IPS-18c (cell line): Measurements from ENCODE around the gene TTC28.

ENCODE experiments used
- H3K4me3 ChIP-seq: 2 replicates; pipeline ENCODE4 v1.7.0; 2013; ENCODE audit warnings: low read depth, mild to moderate bottlenecking, low read length, moderate library complexity; ENCODE audit not compliant: insufficient read depth
- H3K9me3 ChIP-seq: one replicate; pipeline ENCODE4 v1.6.1; 2013; ENCODE audit warnings: mild to moderate bottlenecking, low read length, moderate library complexity; ENCODE audit not compliant: control insufficient read depth, insufficient read depth

The TTC28 gene

GRCh38 chr22:28442711-28443525 is 236.7 kb downstream of the TTC28 start:
- H3K4me3 ChIP-seq: peak overlapping the region; percentile 68
- H3K9me3 ChIP-seq: no peaks in the 10 kb centered on the region

DNA sequence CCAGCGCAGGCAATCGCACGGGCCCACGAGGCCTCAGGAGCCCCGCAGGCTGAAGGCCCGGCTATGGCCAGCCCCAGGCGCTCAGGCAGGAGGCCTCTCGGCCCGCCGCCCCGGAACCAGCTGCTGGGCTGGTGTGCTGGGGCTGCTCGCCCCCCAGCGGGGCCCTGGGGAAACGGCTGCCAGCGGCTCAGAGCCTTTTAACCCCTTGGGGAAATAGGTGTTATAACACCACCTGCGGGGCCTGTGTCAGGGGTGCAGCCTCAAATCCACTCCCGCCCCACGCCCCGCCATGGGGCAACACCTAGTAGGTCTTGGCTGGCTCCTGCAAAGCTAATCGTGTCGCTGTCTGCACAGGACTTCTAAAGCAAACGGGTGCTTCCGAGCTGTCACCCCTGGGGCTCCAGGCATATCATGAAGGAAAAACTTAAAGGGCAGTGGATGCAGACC is 237.4 kb downstream of the TTC28 start:
- H3K4me3 ChIP-seq: peak overlapping the region; percentile 68
- H3K9me3 ChIP-seq: no peaks in the 10 kb centered on the region

GRCh38 chr22:28441720-28442263 is 237.8 kb downstream of the TTC28 start:
- Histone ChIP-seq H3K9me3 (no peaks in the 10 kb centered on the region), H3K4me3 (peak overlapping the region; percentile 68)

DNA sequence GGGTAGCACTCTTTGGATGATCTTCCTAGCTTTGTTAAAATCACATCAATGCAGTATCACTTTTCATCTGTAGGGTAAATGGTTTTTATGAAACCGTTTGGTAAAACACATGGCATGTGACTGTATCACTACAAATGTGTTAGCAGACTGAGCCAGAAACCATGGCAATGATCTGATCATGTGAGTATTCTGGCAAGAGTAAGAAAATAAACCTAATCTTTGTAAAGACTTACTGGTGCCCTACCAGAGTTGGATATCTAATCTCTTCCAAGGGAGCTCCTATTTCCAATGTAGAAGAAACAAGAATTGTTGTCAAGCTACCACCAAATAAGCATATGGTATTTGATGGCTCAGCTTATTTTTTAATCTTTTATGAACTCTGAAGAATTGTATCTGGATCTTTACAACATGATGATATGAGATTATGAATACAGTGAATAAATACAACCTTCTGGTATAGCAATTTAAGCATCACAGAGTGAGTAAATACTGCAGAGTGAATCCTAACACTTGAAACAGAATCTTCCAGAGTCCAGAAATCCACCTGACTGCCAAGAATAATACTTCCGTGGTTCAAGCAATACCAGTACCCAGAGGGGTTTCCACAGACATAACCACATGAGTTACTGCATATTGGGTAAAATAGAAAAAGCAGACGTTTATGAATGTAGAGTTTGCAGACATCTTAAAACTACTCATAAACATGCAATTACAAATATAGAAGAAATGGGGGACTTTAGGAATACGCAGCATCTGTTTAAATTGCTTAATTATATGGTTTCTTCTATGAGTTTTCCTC is 238.8 kb downstream of the TTC28 start:
- no peaks in the 10 kb centered on the region for H3K9me3 ChIP-seq
- no peak overlapping the region for H3K4me3 ChIP-seq

DNA sequence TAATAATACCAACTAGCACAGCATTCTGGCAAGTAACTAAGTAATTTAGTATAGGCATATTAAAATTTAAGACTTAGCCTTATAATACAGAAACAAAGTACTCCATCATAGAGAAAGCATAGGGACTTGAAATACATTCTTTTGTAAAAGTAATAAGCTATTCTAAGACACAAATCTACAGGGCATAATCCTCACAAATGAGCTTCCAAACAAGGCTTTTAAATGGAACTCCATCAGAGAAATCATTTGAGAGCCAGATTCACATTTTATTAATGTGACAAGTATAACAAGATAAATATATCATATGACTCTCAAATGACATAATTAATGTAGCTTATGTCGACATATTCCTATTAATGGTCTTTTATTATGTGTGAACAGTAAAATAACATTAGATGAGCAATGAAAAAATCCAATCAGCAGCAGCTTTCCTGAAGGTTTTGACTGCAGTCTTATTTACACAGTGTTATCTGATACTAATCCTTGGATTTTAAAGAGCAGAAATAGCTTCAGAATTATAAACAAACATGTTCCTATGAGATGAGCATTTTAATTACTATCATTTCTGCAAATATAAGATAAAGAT is 241.4 kb downstream of the TTC28 start:
- H3K9me3 ChIP-seq: no peaks in the 10 kb centered on the region
- H3K4me3 ChIP-seq: no peak overlapping the region

- no peak overlapping the region for H3K4me3 ChIP-seq
- no peaks in the 10 kb centered on the region for H3K9me3 ChIP-seq
Measured at GRCh38 chr22:28435982-28436381, 243.7 kb downstream of the TTC28 start.

DNA sequence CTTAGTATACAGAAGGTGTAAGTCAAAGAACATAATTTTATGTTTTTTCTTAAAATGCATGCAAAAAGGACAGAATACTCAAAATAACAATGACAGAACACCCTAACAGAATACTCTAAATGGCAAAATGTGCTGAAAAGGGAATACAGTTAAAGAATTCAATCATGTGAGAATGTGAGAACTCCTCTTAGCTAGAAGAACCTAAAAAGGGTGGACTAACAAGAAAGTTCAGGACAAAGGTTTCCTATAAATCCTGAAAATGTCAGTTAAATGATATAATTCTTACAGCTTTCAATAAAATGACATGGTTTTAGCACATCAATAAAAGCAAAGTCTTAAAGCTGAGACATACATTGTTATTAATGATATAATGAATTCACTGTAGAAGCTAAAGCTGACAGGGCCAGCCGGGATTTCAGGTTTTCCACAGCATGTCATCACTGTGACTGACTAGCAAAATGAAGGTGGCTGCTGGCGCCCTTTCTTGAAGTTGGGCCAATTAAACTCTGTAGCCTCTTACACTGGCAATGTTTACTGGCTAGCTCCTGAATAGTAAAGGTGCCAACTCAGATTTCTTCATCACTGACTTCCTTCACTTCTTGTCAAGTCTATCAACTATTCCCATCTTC is 244.4 kb downstream of the TTC28 start:
- H3K9me3 ChIP-seq: no peaks in the 10 kb centered on the region
- H3K4me3 ChIP-seq: no peak overlapping the region

DNA sequence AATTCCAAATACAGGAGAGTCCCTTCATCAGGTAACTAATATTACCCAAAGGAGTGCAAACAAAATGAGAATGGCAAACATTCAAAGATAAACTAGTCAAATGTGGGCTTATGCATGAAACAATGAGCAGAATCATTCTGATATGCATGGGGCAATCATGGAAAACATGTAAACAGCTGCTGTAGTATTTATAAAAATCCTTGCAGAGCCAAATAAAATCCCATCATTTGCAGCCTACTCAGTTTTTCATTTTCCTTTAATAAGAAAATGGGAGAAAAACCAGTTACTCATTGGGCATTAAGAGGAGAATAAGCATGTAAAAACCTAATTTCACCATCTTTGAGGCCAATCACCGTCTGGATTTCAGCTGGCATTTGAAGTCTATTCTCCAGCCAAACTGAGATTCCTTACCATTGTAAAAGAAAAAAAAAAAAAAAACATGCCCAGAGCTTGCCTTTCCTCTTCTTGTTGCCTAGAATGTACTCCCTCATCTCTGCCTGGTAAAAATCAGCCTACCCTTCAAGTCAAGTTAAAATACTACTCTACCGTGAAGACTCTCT is 249.1 kb downstream of the TTC28 start:
- Histone ChIP-seq H3K9me3 (no peaks in the 10 kb centered on the region), H3K4me3 (no peak overlapping the region)

DNA sequence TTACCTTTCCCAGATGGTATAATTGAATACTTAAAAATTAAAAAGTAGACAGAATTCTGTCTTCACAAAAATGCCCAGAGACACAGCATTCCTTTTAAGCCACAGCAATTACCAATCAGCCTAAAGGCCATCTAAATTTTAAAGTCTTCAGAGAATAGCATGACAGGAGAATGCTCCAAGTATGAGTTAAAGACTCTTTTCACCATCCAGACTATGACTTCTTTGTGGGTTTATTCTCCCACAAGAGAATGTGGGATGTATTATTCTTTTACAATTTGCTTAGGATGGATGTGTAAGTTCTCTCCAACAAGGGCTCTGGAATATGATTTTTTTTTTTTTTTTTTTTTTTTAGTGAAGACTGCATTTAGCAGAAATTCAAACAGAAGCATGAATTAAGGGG is 249.9 kb downstream of the TTC28 start:
- H3K4me3 ChIP-seq: no peak overlapping the region
- H3K9me3 ChIP-seq: no peaks in the 10 kb centered on the region

DNA sequence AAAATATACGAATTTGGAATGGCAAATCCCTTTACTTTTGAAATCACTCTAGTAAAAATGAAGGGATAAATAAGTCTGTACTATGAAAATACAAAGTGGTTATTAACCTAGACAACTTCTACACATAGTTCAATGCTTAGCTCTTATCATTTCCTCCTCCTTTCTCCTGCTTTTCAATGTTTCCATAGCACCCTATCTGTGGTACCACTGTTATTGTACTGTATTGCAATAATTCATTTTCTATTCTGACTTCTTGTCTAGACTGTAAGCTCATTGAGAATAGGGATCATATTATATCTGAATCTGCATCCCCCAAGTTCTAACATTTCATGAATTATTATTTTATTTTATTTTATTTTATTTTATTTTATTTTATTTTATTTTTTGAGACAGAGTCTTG is 251.4 kb downstream of the TTC28 start:
- Histone ChIP-seq H3K4me3 (no peak overlapping the region), H3K9me3 (no peaks in the 10 kb centered on the region)

DNA sequence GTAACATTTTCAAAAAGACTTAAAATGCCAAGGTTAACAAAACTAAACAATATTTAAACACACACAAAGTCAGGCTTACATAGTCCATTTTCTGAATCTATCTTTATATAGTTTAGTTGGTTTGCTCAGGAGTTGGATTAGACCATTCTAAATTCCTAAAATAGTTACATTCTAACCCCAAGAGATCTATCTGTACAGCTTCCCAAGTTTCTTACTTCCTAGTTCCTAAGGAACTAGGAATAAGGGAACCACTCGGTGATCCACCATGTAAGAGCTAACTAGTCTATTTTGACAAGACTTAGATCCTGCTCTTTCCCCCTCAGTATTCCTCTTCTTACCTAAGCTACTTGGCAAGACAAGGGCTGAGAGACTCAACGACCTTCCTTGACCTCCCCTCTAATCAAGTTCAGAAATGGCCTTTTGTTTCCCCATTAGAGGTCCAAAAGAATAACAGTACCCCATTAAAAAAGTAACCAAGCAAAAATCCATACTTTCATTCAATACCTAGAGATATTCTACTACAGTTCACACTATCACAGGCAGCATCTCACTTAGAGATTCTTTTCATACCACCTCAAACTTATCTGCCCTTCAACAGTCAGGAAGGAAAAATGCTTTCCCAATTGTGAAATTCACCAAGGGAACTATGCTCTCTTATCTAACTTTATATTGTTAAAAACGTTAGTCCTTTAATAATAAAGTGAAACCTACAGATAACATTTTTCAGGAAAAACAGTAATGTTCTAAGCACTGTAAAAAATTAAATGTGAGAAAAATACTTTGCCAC is 253.1 kb downstream of the TTC28 start:
- Histone ChIP-seq H3K9me3 (no peaks in the 10 kb centered on the region), H3K4me3 (no peak overlapping the region)

DNA sequence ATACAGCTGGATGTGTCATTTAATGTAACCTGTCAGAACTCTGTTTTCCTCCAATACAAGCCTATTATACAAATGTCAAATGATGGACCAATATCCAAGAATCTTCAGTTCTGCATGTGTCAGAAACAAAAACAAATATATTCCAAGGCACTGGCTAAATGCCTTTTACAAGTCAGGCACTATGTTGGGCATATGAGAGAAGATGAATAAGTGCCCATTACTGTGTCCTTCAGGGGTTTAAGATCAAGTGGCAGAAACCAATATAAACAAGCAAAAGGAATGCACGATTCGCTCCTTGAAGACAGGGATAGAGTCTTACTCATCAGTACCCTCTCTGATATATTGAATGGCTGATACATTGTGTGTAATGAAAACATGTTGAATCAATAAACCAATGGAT is 254.4 kb downstream of the TTC28 start:
- H3K4me3 ChIP-seq: no peak overlapping the region
- H3K9me3 ChIP-seq: no peaks in the 10 kb centered on the region

DNA sequence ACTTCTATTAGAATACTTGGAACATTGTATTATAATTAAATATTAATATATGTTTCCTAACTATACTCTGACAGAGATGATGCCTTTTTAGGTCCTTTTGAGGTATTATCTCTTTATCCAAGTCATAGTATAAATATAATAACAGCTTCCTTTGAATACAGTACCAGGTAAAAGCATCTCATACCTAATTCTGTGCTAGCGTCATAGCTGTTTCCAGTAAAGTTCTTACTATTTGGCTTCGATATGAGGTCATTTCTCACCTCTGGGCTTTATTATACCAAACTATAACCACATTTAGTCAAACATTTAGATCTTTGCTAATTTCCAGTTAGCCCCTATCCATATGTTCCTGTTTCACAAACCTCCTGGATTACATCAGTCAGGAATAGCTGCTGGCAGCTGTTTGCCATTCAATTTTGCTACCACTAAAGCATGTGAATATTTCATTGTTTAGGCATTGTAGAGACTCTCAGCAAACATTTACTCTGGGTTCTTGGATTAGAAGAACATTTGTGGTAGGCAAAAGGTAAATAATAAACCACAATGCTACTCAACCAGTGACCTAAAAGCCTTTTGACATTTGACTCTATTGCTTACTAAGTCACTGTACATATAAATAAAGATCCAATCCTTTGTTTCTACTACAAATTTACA is 255.1 kb downstream of the TTC28 start:
- H3K9me3 ChIP-seq: no peaks in the 10 kb centered on the region
- no peak overlapping the region for H3K4me3 ChIP-seq

DNA sequence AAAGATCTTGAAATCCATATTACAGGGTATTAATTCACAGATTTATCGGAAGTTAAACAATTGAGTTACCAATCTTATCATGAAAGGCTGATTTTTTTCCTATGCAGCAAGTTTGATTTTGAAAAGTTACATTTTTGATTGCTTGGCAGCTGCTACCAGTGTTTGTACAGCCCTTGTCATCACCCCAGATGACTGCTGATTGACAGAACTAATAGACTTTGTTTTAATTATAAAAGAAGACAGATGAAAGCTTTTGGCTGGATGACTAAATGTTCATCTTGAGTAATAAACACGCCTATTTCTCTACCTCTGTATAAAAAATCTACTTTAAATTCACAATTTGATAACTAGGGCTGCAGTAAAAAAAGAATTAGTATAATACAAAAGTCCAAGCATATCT is 259.7 kb downstream of the TTC28 start:
- no peak overlapping the region for H3K4me3 ChIP-seq
- no peaks in the 10 kb centered on the region for H3K9me3 ChIP-seq

DNA sequence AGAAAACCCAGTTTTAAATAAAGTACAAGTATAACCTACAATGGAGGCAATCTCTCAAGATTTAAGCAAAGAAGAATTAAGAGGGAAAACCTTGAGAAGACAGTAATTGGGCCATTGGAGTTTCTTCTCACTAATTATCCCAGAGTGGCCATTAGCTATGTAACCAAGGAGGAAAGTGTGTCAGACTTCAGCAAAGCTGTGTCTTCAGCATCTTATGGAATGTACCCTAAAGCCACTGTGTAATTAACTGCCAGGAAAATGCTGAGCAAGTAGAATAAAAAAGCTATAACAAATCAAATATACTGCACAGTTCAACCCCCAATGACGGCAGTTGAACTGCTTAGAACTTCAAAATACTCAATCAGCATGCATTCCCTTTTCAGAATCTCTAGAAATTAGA is 261.6 kb downstream of the TTC28 start:
- Histone ChIP-seq H3K9me3 (no peaks in the 10 kb centered on the region), H3K4me3 (no peak overlapping the region)

DNA sequence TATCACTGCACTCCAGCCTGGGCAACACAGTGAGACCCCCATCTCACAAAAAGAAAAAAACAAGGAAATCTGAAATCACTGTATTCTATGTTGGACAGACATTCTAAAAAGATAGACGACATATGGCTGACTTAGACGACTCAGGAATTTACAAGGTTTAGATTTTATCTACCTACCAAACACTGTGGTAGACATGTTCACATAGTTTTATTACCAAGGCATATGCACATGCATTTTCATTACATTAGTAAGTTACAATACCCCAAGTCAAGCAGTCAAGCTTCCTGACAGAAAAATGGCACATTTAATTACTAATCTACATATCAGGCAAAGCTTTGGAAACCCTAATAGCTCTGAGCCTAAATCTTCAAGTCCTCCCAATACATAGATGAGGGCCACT is 262.2 kb downstream of the TTC28 start:
- no peak overlapping the region for H3K4me3 ChIP-seq
- no peaks in the 10 kb centered on the region for H3K9me3 ChIP-seq
